H1 (cell line): ENCODE data around the gene IQCK. TPM values are rescaled to one million over a fixed set of nuclear protein-coding genes. Genes with fewer than 3 reads are reported as not detected.

ENCODE experiments used
- GTF2F1 ChIP-seq: IDR thresholded peaks from 2 replicates; pipeline ENCODE4 v1.6.1; 2012; ENCODE audit warnings: low read depth, low read length, improper control_type of control experiment, borderline replicate concordance
- RFX5 ChIP-seq: IDR thresholded peaks from 2 replicates; pipeline ENCODE4 v1.6.1; 2011; ENCODE audit warnings: low read depth, low read length, improper control_type of control experiment, borderline replicate concordance
- SP4 ChIP-seq: IDR thresholded peaks from 2 replicates; pipeline ENCODE4 v1.6.1; 2012; ENCODE audit warnings: low read length, inconsistent platforms
- polyA plus RNA-seq, 7 experiments: library from polyadenylated mRNA; depleted of rRNA in 3 of 7; stranded (reverse) in 5 of 7; unstranded in 2 of 7; fragments of >200 nt in 5 of 7; fragments of 200-250 nt in 2 of 7; gene quantifications; 1 replicate in 5 of 7; 2 replicates in 1 of 7; 4 replicates in 1 of 7; pipeline versions ENCODE4 v1.2.1 to v1.2.3, GENCODE V29; 2011 to 2013; ENCODE audit warnings: missing spikeins in 2 of 7, mixed read lengths in 2 of 7
- total RNA-seq: library from RNA; stranded (reverse); fragmentation: NEBNext Ultra II Directional; extraction: Animal tissue kit (Norgen Biotek cat#: 25700); gene quantifications from 2 replicates; pipeline ENCODE4 v1.2.1, GENCODE V29; 2021

Gene IQCK
- total and polyA plus RNA-seq, 2 of the 8 experiments (the other 6 are each of a cell fraction or from before 2014, with no cell fraction given) = 6.2 to 9.3 TPM

- TF ChIP-seq SP4 (no peak), RFX5 (no peak), GTF2F1 (no peak)
These were observed 36.4 kb upstream of the IQCK start (continued) for GRCh38 chr16:19681637-19682036.
